NCI-H1930 (cell line): ENCODE results near the gene GJC1.

Experiments
- DNase-seq, 2 experiments: peaks; one replicate each; lab custom pipeline; 2025; lab: John Stamatoyannopoulos, UW

Gene GJC1

DNA sequence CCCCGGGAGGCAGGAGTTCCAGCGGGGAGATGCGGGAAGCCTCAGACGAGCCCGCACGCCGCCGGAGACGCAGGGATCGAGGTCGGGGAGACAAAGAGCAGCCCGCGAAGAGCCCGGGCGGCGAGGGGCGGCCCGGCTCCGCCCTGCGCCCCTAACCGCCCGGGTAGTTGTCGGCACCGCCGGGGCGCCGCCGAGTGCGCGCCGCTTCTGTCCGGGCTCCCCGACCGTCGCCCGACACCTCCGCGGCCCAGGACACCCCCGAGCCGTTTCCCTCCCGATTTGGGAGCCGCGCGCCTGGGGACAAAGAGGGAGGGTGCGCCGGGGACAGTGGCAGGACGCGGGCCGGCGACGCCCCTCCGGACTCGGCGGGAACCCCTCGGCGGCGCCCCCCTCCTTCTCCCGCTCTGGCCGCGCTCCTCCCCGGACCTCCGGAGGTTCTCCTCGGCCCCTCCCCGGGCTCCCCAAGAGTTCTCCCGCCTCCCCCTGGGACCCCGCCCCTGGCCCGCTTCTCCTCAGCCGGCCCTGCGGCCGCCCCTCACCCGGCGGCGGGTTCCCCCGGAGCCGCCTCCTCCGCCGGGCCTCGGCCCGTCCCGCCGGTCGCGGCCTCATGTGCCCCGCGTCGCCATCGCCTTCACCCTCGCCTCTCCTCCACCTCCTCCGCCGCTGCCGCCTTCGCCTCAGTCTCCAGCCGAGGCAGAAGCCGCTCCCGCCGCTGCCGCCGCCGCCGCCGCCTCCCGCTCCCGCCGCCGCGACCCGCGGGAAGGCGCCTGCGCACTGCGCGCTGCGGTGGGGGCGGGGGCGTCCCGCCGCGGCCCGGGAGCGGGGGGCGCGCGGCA is at the start of gene GJC1:
Gene GJC1, minus strand, starts transcription at position 765 of the 836 bp plus-strand sequence. CDS start 24,470 bp downstream, outside the sequence.
- DNase-seq, result peak; percentile 17 to 36

DNA sequence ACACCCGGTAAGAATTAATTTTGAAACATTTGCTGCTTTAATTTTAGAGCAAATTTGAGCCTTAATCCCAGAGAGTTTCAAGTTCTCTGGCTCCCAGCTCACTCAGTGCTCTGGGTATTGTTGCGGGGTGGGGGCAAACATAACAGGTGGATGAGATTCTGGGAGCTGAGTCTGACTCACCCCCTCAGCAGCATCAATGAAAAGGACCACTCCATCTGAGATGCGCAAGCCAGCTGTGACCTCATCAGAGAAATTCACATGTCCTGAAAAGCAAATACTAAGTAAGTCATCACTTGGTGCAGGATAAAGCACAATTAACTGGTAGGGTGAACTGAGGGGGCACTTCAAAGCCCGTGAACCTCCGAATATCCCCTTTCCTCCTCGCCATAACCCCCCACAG is 49.3 kb upstream of the GJC1 start:
- DNase-seq, result no peak

DNA sequence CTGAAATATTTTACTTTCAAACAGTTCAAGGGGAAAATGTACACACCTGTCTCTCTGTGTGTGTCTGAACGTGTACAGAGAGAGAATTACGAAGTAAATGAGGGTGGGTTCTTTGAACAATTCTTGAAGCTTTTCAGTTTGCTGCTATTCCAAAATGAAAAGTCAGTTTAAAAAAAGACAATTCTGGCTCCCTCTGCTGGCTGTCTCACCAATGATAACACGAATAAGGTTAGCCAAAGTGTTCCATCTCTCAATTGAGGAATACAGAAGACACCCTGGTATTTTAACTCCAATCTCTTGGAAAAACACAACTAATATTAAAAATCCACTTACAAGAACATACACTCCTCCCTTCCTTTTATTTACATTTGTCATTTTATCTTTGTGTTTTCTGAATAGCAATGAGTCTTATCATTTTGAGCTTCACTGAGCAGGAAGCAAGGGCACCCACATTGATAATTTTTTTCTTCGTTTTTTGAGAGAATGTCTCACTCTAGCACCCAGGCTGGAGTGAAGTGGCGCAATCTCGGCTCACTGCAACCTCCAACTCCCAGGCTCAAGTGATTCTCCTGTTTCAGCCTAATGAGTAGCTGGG is 48.6 kb upstream of the GJC1 start:
- no peak for DNase-seq

DNA sequence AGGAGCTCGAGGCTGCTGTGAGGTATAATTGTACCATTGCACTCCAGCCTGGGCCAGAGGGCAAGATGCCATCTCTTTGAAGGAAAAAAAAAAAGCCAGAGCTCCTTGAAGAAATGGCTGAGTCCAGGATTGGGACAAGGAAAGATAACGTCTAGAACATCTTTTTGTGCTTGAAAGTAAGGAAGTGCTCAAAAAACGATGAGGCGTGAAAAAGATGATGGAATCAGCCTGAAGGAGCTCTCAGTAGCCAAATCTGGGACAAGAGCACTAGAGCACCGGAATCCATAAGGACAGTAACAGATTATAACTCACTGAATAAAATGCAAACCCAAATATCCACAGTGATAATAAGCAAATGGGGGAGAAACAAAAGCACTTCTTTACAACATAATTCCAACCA is 47.0 kb upstream of the GJC1 start:
- DNase-seq, result no peak

DNA sequence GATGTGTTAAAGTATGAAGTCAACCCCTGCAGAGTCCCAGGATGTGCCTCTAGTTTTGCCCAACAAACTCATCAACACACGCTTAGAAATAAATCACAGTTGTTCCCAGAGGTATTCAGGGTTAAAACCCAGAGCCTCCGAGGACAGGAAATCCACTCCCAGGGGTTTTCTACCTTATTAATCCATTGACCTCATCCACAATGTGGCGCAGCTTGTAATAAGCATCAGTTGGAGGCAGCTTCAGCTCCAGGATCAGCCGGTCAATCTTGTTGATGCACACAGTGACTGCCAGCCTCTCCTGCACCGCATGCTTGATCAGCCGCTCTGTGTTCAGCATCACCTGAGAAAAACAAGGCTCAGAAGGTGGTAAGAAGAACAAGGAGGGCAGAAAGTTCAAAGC is 45.7 kb upstream of the GJC1 start:
- no peak for DNase-seq

DNA sequence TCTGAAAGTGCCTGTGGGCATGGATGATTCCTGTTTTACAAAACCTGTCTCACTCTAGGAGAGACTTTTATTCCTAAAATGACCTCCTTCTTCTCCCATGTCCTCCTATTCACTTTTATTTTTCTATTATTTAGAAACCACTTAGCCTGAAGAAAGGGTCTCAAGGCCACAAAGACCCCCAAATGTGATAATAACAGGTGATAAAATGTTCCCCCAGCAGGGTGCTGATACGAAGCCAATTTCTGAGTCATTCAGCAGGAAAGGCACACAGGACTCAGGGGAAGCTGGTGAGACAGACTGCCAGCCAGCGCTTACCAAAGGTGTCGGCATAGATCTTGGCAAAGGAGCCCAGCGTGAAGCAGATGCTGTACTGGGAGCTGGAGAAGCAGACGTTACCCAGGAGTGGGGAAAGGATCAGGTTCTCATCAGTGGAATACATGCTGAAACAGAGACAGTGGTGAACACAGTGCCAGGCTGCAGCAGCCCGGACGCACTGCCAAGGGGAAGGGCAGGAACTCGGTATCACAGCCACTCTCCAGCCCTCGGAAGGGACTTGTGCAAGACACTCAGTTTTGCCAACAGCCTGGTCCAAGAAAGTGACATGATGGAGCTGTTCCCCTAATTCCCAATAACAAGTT is 42.2 kb upstream of the GJC1 start:
- no peak for DNase-seq

DNA sequence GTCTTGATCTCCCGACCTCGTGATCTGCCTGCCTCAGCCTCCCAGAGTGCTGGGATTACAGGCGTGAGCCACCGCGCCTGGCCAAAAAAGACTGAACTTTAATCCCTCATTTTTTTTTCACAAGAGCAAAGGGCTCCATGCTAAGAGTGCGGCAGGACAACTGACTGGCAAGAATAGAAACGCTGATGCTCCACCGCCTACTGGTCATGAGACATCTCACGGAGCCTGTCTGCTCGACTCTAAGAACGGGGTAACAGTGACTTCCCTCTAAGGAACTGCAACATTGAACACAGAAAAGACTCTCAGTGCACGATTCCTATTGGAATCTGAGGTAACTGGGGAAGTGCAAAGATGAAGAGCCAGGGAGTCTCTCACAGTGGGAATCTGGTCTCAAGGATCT is 41.5 kb upstream of the GJC1 start:
- no peak for DNase-seq

DNA sequence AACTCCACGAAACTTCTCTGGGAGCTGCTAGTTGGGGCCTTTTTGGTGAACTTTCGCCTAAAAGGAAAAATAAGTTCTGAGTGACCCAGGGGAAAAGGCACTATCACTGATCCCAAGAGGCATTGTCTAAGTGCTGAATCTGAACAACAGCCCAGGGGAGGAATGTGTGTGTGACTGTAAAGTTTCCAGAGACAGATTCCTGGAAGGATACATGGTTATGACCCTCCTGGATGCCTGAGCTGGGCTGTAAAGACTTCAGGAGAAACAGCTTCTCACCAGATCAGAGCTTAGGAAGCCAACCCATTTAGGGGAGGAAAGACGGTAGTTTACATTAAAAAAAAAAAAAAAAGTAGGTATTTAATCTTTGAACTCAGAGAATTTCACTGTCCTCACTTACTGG is 37.8 kb upstream of the GJC1 start:
- DNase-seq, result no peak

DNA sequence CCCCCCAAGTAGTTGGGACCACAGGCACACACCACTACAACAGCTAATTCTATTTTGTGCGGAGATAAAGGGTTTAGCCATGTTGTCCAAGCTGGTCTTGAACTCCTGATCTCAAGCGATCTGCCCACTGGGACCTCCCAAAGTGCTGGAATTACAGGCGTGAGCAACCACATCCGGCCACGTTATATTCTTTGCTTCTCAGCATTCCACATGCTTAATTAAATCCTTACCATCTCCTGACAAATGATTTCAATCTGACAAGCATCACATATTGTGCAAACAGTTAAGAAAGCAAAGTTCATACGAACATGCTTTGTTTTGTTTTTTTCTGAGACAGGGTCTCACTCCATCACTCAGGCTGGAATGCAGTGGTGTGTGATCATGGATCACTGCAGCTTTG is 35.8 kb upstream of the GJC1 start:
- no peak for DNase-seq

DNA sequence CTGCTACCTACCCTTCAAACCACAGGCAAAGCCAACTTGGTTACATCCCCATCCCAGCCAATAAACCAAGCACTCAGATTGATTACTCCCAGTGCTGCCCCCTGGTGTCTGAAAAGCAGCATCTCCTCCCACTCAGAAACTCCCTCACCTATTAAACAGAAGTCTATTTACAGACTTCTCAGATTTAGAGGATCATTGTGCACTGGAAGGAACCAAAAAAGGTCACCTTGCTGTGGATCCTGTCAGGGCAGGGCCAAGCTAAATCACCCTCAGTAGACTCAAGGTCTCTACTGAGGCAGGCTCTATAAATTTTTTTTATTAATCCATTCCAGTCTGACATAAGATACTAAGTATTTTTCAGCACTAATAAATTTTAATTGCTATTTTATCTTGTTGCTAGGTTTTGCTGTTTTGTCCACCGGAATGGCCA is 35.2 kb upstream of the GJC1 start:
- peak; percentile 30 to 53 for DNase-seq

DNA sequence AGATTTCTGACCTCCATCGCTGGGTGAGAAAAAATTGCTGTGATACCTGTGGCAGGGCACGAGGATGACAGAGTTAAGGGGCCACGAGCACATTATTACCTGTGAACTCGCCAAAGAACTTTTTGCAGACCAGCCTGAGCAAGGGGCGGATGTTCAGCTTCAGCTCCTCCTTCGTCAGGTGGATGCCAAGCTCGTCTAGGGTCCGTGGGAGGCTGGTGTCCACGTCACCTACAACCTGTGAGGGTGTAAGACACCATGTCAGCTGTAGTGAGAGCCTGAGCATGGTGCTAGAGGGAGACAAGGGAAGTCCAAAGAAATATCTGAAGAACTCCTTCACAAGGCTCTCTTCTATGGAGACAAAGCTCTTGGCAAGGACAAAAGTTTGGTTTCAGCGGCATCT is 34.7 kb upstream of the GJC1 start:
- no peak for DNase-seq

DNA sequence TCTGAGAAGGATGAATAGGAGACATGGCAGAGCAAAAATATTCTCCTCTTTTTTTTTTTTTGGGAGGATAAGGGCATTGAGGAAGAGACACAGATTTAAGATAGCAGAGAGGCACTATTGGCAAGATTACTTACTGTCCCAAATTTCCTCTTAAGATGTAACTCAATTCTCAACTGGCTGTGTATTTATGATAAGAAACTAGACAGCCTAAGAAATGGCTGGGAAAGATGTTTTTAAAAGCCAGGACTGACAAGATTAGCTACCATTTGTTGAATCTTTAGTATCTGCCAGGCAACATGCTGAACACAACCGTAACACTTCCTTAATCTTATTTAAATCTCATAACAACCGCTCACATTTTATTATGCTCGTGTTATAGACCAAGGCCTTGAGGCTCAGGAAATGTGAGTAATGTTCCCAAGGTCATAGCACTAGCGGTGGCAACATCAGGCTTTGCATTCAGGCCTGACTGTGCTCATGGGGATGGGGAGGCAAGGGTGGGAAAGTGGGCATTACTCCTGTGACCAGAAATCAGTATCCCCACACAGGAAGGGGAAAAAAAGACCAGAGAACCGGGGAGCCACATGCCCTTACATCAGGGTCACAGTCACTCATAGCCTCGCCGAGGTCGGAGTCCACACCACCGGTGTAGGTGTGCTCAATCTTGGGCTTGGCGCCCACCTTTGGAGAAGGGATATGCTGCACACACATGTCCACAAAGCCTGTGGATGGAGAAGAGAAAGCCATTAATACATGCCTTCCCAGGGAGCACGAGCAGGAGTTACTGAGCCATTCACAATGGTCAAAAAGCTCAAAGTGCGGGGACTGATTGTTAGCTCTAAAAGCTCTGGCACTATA is 33.2 kb upstream of the GJC1 start:
- DNase-seq, result no peak

DNA sequence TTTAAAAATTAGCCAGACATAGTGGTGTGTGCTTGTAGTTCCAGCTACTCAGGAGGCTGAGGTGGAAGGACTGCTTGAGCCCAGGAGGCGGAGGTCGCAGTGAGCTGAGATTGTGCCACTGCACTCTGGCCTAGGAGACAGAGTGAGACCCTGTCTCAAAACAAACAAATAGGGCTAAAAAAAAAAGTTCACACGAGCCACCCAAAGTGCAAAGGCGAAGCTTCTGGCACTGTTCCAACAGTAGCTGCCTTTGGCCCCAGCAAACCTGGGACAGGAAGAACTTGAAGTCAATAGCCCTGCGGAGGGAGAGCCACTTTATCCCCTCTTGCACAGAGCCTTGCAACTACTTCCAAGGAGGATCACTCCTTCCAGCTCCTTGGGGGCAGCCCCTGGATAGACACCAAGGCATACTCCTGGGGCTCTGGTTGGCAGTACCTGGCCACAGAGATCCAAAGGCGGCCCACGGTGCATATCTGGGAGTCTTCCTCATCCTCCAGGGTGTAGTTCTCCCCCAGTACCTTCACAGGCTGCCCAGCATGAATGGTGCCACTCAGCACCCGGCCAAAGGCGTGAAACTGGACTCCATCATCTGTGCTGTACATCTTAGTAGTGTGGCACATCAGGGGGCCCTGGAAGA is 32.3 kb upstream of the GJC1 start:
- no peak for DNase-seq

DNA sequence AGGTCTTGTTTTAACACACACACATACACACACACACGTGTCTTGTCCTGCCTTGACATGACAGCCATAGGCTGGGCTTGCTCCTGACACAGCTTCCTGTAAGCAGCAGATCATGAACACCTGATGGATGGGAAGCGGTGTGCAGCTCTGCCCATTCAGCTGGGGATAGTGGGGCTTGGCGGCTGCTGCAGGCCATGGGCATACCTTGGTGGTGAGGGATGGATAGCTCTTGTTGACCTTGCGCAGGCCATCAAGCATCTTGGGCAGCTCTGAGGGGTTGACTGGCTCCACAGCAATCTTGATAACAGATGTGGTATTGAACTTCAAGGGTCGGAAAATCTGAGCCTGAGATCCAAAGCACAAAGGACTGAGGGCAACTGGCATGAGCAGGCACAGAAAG is 29.6 kb upstream of the GJC1 start:
- DNase-seq, result no peak

DNA sequence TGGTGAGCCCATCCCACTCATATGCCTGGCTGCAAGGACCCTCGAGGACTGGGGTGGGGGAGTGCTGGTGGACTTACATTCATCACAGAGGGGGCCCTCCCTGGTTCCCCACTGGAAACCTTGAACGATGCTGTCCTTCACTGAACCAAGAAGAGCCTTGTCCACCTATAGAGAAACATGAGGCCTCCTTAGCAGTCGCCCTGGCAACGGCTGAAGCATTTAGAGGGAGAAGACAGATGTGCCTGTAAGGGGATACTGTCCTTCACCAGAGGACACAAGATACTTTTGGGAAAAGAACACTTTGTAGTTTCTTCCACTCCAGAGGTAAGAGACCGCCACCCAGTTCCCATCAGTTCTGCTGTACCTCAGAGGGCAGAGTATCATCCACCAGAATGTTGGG is 24.1 kb upstream of the GJC1 start:
- DNase-seq, result no peak

DNA sequence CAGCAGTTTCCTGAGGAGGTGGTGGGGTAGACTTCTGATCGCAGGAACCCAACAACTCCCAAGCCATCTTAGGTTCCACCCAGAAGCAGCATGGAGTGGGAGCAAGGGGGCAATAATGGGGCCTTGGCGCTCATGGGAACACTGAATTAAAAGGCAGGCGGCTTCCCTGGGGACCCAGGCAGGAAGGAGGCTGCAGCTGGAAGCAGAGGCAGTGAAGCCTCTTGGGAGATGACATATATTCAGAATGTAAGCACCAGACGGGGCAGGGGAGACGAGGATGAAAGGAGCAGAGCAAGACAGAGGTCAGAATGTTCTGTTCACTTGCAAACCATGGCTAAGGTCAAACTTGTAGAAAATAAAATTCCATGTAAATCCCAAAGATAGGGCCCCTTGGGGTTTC is 20.5 kb upstream of the GJC1 start:
- no peak for DNase-seq

DNA sequence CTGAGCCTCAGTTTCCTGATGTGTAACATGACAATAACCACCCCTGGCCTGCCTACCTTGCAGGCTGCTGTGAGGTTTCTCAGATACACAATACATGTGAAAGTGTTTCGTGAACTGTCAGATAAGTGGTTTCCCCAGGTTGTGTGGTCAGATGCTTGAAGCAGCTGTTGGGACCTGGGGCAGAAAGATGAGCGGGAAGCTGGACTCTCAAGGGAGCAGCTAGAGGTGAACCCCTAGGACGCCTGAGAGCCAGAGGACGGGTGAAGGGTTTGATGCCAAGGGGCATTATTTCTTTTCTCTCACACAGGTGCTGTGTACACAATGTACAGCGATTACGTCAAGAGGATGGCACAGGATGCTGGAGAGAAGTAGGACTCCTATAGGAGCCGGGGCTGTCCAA is 19.9 kb upstream of the GJC1 start:
- no peak for DNase-seq

DNA sequence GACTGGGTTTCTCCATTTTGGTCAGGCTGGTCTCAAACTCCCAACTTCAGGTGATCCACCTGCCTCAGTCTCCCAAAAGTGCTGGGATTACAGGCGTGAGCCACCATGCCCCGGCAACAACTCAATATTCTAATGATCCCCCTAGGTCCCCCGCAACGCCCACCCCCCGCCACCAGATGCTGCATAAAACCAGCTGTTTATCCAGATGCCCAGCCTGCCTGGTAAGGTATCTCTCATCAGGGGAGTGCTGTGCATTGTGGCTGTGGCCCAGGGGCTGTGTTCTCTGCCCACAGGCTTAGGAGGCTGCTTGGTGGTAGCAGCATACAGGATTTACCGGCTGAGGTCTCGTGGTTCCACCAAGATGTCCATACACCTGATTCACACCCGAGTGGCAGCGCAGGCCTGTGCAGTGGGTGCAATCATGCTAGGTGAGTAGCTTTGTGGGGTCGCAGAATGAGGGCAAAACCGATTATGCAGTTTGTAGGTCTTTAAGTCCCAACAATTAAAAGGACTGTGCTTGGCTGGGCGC is 18.9 kb upstream of the GJC1 start:
- no peak for DNase-seq

DNA sequence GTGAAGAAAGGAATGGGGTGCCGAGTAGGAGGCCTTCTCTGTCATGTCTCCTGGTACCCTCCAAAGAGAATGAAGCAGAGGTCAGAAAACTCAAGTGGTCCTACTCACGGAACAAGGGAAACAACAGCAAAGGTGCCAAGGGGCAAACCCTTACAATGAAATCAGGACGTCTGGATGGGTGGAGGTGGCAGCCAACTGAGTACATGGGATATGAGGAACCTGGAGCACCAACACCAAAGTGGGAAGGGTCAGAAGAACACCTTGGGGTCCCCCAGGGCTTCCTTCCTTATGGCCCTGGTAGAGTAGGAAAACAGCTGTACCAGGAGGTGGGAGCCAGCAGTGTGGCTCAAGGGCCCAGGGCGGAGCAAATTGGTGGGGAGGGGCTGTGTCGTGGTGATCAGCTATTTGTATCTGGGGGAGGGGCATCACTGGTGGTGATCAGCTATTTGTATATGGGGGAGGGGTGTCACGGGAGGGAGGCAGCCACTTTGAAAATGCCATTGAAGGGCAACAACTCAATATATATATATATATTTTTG is 18.2 kb upstream of the GJC1 start:
- DNase-seq, result no peak

DNA sequence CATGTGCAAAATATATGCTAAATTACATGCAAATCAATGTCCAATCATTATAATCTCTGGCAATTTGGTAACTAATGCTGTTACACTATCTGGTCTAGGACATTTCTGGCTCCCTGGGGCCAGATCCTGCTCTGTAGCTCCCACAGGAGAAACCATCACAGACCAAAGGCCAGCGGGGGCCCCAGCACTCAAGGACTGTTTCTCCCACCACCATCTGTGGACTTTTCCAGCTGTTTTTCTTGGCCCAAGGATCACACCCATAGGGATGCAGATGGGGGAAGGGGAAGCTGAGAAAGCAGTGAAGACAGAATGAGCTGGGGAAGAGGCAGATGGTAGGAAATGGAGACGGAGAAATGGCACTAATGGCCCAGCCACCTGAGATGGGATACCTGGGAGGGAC is 17.5 kb upstream of the GJC1 start, which contains the start of gene HIGD1B:
Gene HIGD1B, plus strand, starts transcription at position 298 of the 400 bp plus-strand sequence. CDS start 270 bp downstream, outside the sequence.
- no peak for DNase-seq

DNA sequence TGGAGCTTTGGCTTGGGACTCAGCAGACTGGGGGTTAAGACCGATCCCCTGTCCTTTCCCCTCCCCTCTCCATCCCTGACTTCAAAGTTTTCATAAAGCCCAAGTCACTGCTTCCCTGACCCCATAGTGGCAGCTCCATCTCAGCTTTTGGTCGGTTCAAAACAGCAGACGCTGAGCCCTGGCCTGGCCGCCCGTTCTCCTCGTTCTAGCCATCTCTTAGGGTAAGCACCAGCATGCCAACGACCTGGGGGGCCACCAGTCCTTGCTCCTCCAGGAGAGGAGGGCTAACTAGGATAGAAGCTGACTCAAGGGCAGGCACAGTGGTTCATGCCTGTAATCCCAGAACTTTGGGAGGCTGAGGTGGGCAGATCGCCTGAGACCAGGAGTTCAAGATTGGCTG is 16.1 kb upstream of the GJC1 start:
- no peak for DNase-seq
